ENCODE results near the gene ANKRD7. TPM values are rescaled to one million over a fixed set of nuclear protein-coding genes. Genes with fewer than 3 reads are reported as not detected.

ANKRD7 gene
- total RNA-seq, 2 experiments from 2014 or later, result 0.34 TPM; not detected in 1

DNA sequence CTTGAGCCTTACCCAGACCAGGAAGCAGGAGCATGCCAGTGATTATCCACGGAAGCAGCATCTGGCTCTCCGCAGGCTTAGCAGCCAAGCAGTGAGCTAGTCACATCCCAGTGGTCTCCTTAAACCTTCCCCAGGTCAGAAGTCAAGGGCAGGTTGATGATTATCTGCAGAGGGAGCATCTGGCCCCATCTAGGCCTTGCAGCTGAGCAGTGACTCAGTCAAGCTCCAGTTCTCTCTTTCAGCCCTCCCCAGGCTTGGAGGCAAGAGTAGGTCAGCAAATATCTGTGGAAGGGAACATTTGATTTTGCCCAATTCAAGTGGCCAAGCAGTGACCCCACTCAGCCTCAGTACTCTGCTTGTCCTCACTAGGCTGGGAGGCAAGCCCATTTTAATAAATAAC, 61.6 kb downstream of the ANKRD7 start:
- DNase-seq, result no peak
- H3K4me3 Mint-ChIP-seq, result no peak overlapping the region
- peaks cover 35% of the 10 kb centered on the region for H3K27me3 Mint-ChIP-seq
- CTCF ChIA-PET, result no interaction called here
- peaks cover 8% of the 10 kb centered on the region for H3K36me3 Mint-ChIP-seq (ENCODE audit: low read depth)
- no peak for ATAC-seq
- POLR2A ChIA-PET, result no interaction called here
- H3K27ac Mint-ChIP-seq, result no peak overlapping the region
- peaks cover 9% of the 10 kb centered on the region for H3K9me3 Mint-ChIP-seq (ENCODE audit: low read depth)
- intact Hi-C loops (cut with DNase I, micrococcal nuclease), result no loop called here
- peaks cover 18% of the 10 kb centered on the region for H3K4me1 Mint-ChIP-seq

DNA sequence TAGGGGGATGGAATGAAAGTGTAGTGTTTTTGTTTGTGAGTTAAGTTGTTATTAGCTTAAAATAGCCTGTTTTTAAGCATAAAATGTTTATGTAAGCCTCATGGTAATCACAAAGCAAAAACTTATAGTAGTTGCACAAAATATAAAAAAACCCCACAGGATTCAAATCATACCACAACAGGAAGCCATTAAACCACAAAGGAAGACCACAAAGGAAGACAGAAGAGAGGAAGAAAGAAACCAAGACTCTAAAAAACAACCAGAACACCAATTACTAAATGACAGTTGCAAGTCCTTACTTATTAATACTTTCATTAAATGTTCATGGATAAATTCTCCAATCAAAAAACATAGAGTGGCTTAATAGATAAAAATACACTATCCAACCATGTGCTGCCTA, 63.6 kb downstream of the ANKRD7 start:
- Mint-ChIP-seq H3K27ac (no peak overlapping the region), H3K4me1 (peaks cover 18% of the 10 kb centered on the region), H3K36me3 (ENCODE audit: low read depth) (peaks cover 9% of the 10 kb centered on the region), H3K27me3 (peaks cover 37% of the 10 kb centered on the region), H3K4me3 (no peak overlapping the region), H3K9me3 (ENCODE audit: low read depth) (peaks cover 20% of the 10 kb centered on the region)
- ATAC-seq (no peak), DNase-seq (no peak)
- intact Hi-C loops (cut with DNase I, micrococcal nuclease), result no loop called here
- ChIA-PET CTCF (no interaction called here), POLR2A (no interaction called here)

DNA sequence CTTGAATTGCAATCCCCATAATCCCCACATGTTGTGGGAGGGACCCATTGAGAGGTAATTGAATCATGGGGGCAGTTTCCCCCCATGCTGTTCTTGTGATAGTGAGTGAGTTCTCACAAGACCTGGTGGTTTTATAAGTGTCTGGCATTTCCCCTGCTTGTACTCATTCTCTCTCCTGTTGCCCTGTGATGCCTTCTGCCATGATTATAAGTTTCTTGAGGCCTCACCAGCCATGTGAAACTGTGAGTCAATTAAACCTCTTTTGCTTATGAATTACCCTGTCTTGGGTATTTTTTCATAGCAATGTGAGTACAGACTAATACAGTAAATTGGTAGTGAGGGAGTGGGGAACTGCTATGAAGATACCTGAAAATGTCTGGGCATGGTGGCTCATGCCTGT, 65.0 kb downstream of the ANKRD7 start:
- H3K4me1 Mint-ChIP-seq, result peaks cover 18% of the 10 kb centered on the region
- POLR2A ChIA-PET, result no interaction called here
- H3K9me3 Mint-ChIP-seq (ENCODE audit: low read depth), result peaks cover 20% of the 10 kb centered on the region
- H3K4me3 Mint-ChIP-seq, result no peak overlapping the region
- CTCF ChIA-PET, result no interaction called here
- DNase-seq (no peak), ATAC-seq (peak; percentile 33)
- H3K36me3 Mint-ChIP-seq (ENCODE audit: low read depth), result peaks cover 9% of the 10 kb centered on the region
- H3K27ac Mint-ChIP-seq, result no peak overlapping the region
- peaks cover 34% of the 10 kb centered on the region for H3K27me3 Mint-ChIP-seq
- intact Hi-C loops (cut with DNase I, micrococcal nuclease), result no loop called here

Other genes with a start within 250 kb of the ANKRD7 start
- gene LSM8, start 40.5 kb upstream of the ANKRD7 start, total RNA-seq, result 10 to 100 TPM; 35.0 to 49.9 TPM

All from activated CD4-positive, alpha-beta T cell treated with anti-CD3 and anti-CD28 coated beads for 36 hours (primary cell).